Mesothelial cell of epicardium (in vitro differentiated cells): ENCODE measurements around the gene YEATS2. TPM values are rescaled to one million over a fixed set of nuclear protein-coding genes. Genes with fewer than 3 reads are reported as not detected.

ENCODE experiments used
- DNase-seq, 2 experiments: peaks; one replicate each; pipeline ENCODE4 v3.0.0; 2021; ENCODE audit warnings: low spot score in 2 of 2; ENCODE audit not compliant: unreplicated experiment in 2 of 2
- H3K27ac Mint-ChIP-seq: 2 replicates; pipeline ENCODE4 v1.8.0; 2021; ENCODE audit warnings: mixed read lengths
- H3K27me3 Mint-ChIP-seq: 2 replicates; pipeline ENCODE4 v1.8.0; 2021; ENCODE audit warnings: low read depth, mixed read lengths
- H3K36me3 Mint-ChIP-seq: 2 replicates; pipeline ENCODE4 v1.8.0; 2021; ENCODE audit warnings: mixed read lengths
- H3K4me1 Mint-ChIP-seq: 2 replicates; pipeline ENCODE4 v1.8.0; 2021; ENCODE audit warnings: mixed read lengths
- H3K4me3 Mint-ChIP-seq: 2 replicates; pipeline ENCODE4 v1.8.0; 2021; ENCODE audit warnings: mild to moderate bottlenecking, moderate library complexity, mixed read lengths
- H3K9me3 Mint-ChIP-seq: 2 replicates; pipeline ENCODE4 v1.8.0; 2021; ENCODE audit warnings: mixed read lengths
- total RNA-seq: library from RNA; stranded (reverse); gene quantifications from 3 replicates; pipeline ENCODE4 v1.2.1, GENCODE V29; 2021
- TF ChIP-seq, protein P1 (sequence below): fragments of 200-600 bp; sonication (generic); IDR thresholded peaks from one replicate; pipeline ENCODE4 v1.5.0; 2021; ENCODE audit warnings: antibody characterized with exemption; ENCODE audit not compliant: unreplicated experiment

YEATS2 gene
- total RNA-seq, 1 donor from 2014 or later: 72.7 TPM

DNA sequence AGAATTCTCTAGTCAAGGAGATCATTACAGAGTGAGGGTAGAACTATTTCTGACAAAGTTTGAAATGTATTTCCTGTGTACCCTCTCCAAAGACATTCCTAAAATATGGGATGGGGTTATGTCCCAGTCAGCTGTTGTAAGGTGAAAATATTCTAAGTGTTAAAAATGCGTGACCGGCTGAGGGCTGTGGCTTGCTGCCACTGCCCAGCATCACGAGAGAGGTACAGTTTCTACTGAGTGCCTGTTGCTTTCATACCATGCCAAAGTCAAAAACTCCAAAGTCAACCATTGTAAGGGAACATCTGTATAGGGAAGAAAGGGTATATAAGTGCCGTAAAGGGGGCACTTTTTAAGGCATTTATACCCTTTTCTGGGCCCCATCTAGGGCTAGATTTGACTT is 96.9 kb downstream of the YEATS2 start:
- no peak for DNase-seq
- Mint-ChIP-seq H3K4me1 (no peaks in the 10 kb centered on the region), H3K27ac (no peak overlapping the region), H3K4me3 (no peak overlapping the region), H3K36me3 (peaks cover 46% of the 10 kb centered on the region), H3K27me3 (no peaks in the 10 kb centered on the region), H3K9me3 (no peaks in the 10 kb centered on the region)
- TF ChIP-seq, protein P1, sequence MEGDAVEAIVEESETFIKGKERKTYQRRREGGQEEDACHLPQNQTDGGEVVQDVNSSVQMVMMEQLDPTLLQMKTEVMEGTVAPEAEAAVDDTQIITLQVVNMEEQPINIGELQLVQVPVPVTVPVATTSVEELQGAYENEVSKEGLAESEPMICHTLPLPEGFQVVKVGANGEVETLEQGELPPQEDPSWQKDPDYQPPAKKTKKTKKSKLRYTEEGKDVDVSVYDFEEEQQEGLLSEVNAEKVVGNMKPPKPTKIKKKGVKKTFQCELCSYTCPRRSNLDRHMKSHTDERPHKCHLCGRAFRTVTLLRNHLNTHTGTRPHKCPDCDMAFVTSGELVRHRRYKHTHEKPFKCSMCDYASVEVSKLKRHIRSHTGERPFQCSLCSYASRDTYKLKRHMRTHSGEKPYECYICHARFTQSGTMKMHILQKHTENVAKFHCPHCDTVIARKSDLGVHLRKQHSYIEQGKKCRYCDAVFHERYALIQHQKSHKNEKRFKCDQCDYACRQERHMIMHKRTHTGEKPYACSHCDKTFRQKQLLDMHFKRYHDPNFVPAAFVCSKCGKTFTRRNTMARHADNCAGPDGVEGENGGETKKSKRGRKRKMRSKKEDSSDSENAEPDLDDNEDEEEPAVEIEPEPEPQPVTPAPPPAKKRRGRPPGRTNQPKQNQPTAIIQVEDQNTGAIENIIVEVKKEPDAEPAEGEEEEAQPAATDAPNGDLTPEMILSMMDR: no peak

DNA sequence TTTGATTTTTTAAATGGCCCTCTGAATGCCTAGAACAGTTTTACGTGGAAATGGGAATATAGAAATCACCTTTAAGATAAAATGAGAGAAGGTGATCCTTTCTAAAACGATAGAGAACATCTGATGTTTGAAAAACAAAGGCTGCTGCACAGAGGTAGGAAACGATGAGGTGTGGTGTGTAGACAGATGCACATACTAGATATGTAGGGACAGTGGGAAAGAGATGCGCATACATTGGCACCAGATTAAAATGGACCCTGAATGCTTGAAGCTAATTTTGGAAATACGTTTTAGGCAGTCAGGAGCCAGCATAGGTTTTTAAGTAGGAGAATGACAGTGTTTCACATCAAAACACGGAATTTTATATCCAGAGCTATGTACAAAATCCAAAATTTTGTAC is 98.8 kb downstream of the YEATS2 start:
- H3K36me3 Mint-ChIP-seq: peaks cover 48% of the 10 kb centered on the region
- TF ChIP-seq, protein P1: no peak

DNA sequence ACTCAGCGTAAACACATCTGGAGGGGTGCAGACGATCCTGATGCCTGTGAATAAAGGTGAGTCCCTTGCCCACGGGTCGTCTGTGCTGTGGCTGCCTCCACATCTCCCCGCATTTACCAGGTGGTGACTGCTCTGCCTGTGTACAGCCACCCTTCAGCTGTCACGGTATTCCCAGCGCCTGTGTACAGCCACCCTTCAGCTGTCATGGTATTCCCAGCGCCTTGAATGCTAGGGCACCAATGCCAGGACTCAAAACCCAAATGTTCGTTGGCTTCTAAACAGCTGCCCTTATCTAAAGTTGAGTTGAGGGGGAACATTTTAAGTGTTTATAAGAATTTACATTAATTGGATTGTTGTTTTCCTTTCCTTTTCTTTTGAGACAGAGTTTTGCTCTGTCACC is 100.4 kb downstream of the YEATS2 start:
- Mint-ChIP-seq H3K27me3 (no peaks in the 10 kb centered on the region), H3K27ac (no peak overlapping the region), H3K9me3 (no peaks in the 10 kb centered on the region), H3K4me3 (no peak overlapping the region), H3K36me3 (peaks cover 54% of the 10 kb centered on the region), H3K4me1 (no peaks in the 10 kb centered on the region)
- TF ChIP-seq, protein P1: no peak
- DNase-seq: no peak

More for the DNA sequence above, 98.8 kb downstream of the YEATS2 start:
- Mint-ChIP-seq H3K9me3 (no peaks in the 10 kb centered on the region), H3K4me1 (no peaks in the 10 kb centered on the region), H3K27ac (no peak overlapping the region), H3K4me3 (no peak overlapping the region), H3K27me3 (no peaks in the 10 kb centered on the region)
- DNase-seq: no peak

DNA sequence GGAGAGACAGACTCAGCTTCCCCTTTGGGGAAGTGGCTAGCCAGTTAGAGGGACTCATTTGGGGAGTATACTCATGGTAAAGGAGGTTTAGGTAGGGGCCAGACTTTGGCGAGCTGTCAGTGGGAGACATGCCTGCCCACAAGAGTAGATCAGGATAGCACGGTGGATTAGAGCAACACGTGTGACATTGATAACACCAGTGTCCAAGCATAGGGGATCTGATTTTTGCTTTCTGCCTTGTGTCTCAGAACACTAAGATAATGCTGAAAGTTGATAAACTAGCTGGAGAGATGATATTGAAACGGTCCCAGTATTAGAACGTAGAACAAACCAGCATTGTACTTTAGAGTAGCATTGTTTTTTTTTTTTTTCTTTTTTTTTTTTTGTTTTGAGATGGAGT is 101.9 kb downstream of the YEATS2 start:
- H3K4me3 Mint-ChIP-seq: no peak overlapping the region
- TF ChIP-seq, protein P1: no peak
- H3K36me3 Mint-ChIP-seq: peaks cover 55% of the 10 kb centered on the region
- DNase-seq: no peak
- no peaks in the 10 kb centered on the region for H3K27me3 Mint-ChIP-seq
- no peak overlapping the region for H3K27ac Mint-ChIP-seq
- H3K9me3 Mint-ChIP-seq: no peaks in the 10 kb centered on the region
- no peaks in the 10 kb centered on the region for H3K4me1 Mint-ChIP-seq

DNA sequence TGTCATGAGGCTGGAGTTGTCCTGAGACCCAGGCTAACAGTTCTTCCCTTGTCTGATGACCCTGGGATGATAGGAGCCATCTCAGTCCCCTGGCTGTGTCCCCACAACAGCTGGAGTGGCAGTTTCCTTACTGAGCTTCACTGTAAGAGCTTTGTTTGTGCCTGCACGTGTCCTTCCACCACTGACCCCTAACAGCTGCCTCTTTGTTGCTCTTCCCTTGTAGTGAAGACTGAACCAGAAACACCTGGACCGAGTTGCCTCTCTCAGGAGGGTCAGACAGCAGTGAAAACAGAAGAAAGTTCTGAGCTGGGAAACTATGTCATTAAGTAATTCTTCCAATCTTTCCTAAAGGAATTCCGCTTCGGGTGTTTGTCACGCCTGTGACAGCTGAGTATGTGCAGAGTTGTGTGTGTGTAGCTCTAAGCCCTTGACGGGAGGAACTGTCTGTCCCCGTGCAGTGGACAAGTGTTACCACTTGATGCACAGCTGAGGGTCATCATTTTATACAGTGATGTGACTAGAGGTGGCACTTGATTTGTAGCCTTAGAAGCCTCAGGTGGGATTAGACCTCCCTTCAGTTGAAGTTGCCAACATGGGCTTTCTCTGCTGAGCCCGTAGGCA is 102.8 kb downstream of the YEATS2 start:
- H3K36me3 Mint-ChIP-seq: peaks cover 54% of the 10 kb centered on the region
- H3K4me3 Mint-ChIP-seq: no peak overlapping the region
- DNase-seq: no peak
- H3K9me3 Mint-ChIP-seq: no peaks in the 10 kb centered on the region
- TF ChIP-seq, protein P1: no peak
- H3K27ac Mint-ChIP-seq: no peak overlapping the region
- H3K4me1 Mint-ChIP-seq: no peaks in the 10 kb centered on the region
- H3K27me3 Mint-ChIP-seq: no peaks in the 10 kb centered on the region

DNA sequence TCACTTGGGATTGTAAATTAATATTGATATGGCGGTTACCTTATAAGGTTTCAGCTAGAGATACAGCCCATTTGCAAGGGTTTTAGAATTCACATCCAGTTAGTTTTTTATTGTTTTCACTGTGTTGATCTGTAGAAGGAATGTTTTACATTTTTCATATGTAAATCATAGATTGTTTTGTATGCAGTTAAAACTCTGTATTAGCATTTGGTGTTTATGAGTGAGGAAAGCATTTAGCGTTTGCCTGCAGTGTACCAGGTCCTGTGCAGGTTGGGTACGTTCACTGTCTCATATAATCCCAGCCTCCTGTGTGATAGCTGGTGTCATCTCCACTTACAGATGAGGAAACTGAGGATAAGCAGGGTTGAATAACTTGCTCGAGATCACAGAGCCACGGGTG is 104.0 kb downstream of the YEATS2 start:
- Mint-ChIP-seq H3K27ac (no peak overlapping the region), H3K27me3 (no peaks in the 10 kb centered on the region), H3K4me1 (no peaks in the 10 kb centered on the region), H3K4me3 (no peak overlapping the region), H3K36me3 (peaks cover 53% of the 10 kb centered on the region), H3K9me3 (no peaks in the 10 kb centered on the region)
- TF ChIP-seq, protein P1: no peak
- DNase-seq: no peak
